ENCODE results near the gene SPATC1L.

Gene SPATC1L

GRCh38 chr21:46112725-46113215 lies 71.5 kb downstream of the SPATC1L start:
- no peak overlapping the region for H4K8ac ChIP-seq (ENCODE audit: low read length)
- H2BK15ac ChIP-seq (ENCODE audit: low read depth, poor library complexity, severe bottlenecking) = no peak overlapping the region
- no peak overlapping the region for H3K27ac ChIP-seq (ENCODE audit: low read length, poor library complexity, severe bottlenecking)
- peaks cover 79 to 93% of the 10 kb centered on the region in 2 experiments for H3K36me3 ChIP-seq (ENCODE audit: control insufficient read depth in 1 of 2, insufficient read depth in 2 of 2, low read depth in 1 of 2, low read length in 2 of 2)
- H2BK12ac ChIP-seq (ENCODE audit: low read length in 2 of 2) = no peak overlapping the region
- no peak overlapping the region for H3K4ac ChIP-seq (ENCODE audit: low read depth in 1 of 2, low read length in 2 of 2)
- H2BK5ac ChIP-seq (ENCODE audit: low read depth, low read length, poor library complexity, severe bottlenecking) = no peak overlapping the region
- no peak overlapping the region for H3K23ac ChIP-seq (ENCODE audit: low read length in 2 of 2)
- no peak overlapping the region for H3K18ac ChIP-seq (ENCODE audit: low read depth in 1 of 2, low read length in 2 of 2)
- no peaks in the 10 kb centered on the region for H3K27me3 ChIP-seq (ENCODE audit: control insufficient read depth in 1 of 2, insufficient read depth in 1 of 2, low read length in 2 of 2)
- peaks cover 8% of the 10 kb centered on the region for H3K9me3 ChIP-seq (ENCODE audit: control insufficient read depth, low read length)
- H3K14ac ChIP-seq (ENCODE audit: low read length in 2 of 2) = no peak overlapping the region
- H2AK5ac ChIP-seq (ENCODE audit: low read length, severe bottlenecking) = no peak overlapping the region
- H3K4me3 ChIP-seq (ENCODE audit: insufficient read depth in 1 of 2, low read depth in 1 of 2, low read length in 2 of 2) = no peak overlapping the region
- H3K9ac ChIP-seq (ENCODE audit: low read length) = no peak overlapping the region
- no peak overlapping the region for H4K91ac ChIP-seq (ENCODE audit: low read length)
- 97% methylated on average over 20 of the region's 20 CpGs for WGBS
- no peak overlapping the region for H3K4me2 ChIP-seq (ENCODE audit: low read length, poor library complexity, severe bottlenecking)
- no peak for DNase-seq
- H3K4me1 ChIP-seq (ENCODE audit: control insufficient read depth, insufficient read depth, low read depth, low read length) = peaks cover 19% of the 10 kb centered on the region
- H2BK120ac ChIP-seq (ENCODE audit: low read depth, low read length) = no peak overlapping the region
- H3K79me1 ChIP-seq (replicated peaks; ENCODE audit: low read length, poor library complexity, severe bottlenecking) = peaks cover 28% of the 10 kb centered on the region
- no peak overlapping the region for H2AFZ ChIP-seq (ENCODE audit: low read depth, low read length)

- Histone ChIP-seq H2AK5ac (ENCODE audit: low read length, severe bottlenecking) (no peak overlapping the region), H3K4me3 (ENCODE audit: insufficient read depth in 1 of 2, low read depth in 1 of 2, low read length in 2 of 2) (no peak overlapping the region), H3K14ac (ENCODE audit: low read length in 2 of 2) (no peak overlapping the region), H2BK15ac (ENCODE audit: low read depth, poor library complexity, severe bottlenecking) (peak overlapping the region; percentile 12), H3K4me2 (ENCODE audit: low read length, poor library complexity, severe bottlenecking) (no peak overlapping the region), H2BK120ac (ENCODE audit: low read depth, low read length) (no peak overlapping the region), H4K91ac (ENCODE audit: low read length) (peak overlapping the region; percentile 53), H3K9me3 (ENCODE audit: control insufficient read depth, low read length) (peaks cover 8% of the 10 kb centered on the region), H3K4ac (ENCODE audit: low read depth in 1 of 2, low read length in 2 of 2) (no peak overlapping the region), H3K18ac (ENCODE audit: low read depth in 1 of 2, low read length in 2 of 2) (peak overlapping the region in 1 of 2 experiments; percentile 6), H3K4me1 (ENCODE audit: control insufficient read depth, insufficient read depth, low read depth, low read length) (peaks cover 18% of the 10 kb centered on the region), H4K8ac (ENCODE audit: low read length) (no peak overlapping the region), H3K79me1 (replicated peaks; ENCODE audit: low read length, poor library complexity, severe bottlenecking) (peaks cover 26% of the 10 kb centered on the region), H2BK12ac (ENCODE audit: low read length in 2 of 2) (no peak overlapping the region), H2BK5ac (ENCODE audit: low read depth, low read length, poor library complexity, severe bottlenecking) (no peak overlapping the region), H3K9ac (ENCODE audit: low read length) (no peak overlapping the region), H3K36me3 (ENCODE audit: control insufficient read depth in 1 of 2, insufficient read depth in 2 of 2, low read depth in 1 of 2, low read length in 2 of 2) (peaks cover 72 to 93% of the 10 kb centered on the region in 2 experiments), H3K27me3 (ENCODE audit: control insufficient read depth in 1 of 2, insufficient read depth in 1 of 2, low read length in 2 of 2) (no peaks in the 10 kb centered on the region), H3K27ac (ENCODE audit: low read length, poor library complexity, severe bottlenecking) (no peak overlapping the region), H2AFZ (ENCODE audit: low read depth, low read length) (no peak overlapping the region), H3K23ac (ENCODE audit: low read length in 2 of 2) (no peak overlapping the region)
- WGBS = 98% methylated on average over 69 of the region's 69 CpGs
- DNase-seq = no peak
Observed at GRCh38 chr21:46111857-46112724, 72.2 kb downstream of the SPATC1L start.

- H2BK5ac ChIP-seq (ENCODE audit: low read depth, low read length, poor library complexity, severe bottlenecking) = no peak overlapping the region
- no peak overlapping the region for H2BK120ac ChIP-seq (ENCODE audit: low read depth, low read length)
- H3K36me3 ChIP-seq (ENCODE audit: control insufficient read depth in 1 of 2, insufficient read depth in 2 of 2, low read depth in 1 of 2, low read length in 2 of 2) = peaks cover 63 to 93% of the 10 kb centered on the region in 2 experiments
- H3K4me1 ChIP-seq (ENCODE audit: control insufficient read depth, insufficient read depth, low read depth, low read length) = peaks cover 11% of the 10 kb centered on the region
- no peak overlapping the region for H2BK15ac ChIP-seq (ENCODE audit: low read depth, poor library complexity, severe bottlenecking)
- no peak overlapping the region for H3K27ac ChIP-seq (ENCODE audit: low read length, poor library complexity, severe bottlenecking)
- no peak overlapping the region for H3K23ac ChIP-seq (ENCODE audit: low read length in 2 of 2)
- no peak overlapping the region for H4K91ac ChIP-seq (ENCODE audit: low read length)
- no peak overlapping the region for H2AK5ac ChIP-seq (ENCODE audit: low read length, severe bottlenecking)
- no peak overlapping the region for H3K14ac ChIP-seq (ENCODE audit: low read length in 2 of 2)
- H3K9ac ChIP-seq (ENCODE audit: low read length) = peak overlapping the region; percentile 52
- H3K4ac ChIP-seq (ENCODE audit: low read depth in 1 of 2, low read length in 2 of 2) = no peak overlapping the region
- no peak overlapping the region for H3K4me2 ChIP-seq (ENCODE audit: low read length, poor library complexity, severe bottlenecking)
- no peak for DNase-seq
- H3K79me1 ChIP-seq (replicated peaks; ENCODE audit: low read length, poor library complexity, severe bottlenecking) = peaks cover 24% of the 10 kb centered on the region
- no peak overlapping the region for H3K18ac ChIP-seq (ENCODE audit: low read depth in 1 of 2, low read length in 2 of 2)
- H3K4me3 ChIP-seq (ENCODE audit: insufficient read depth in 1 of 2, low read depth in 1 of 2, low read length in 2 of 2) = no peak overlapping the region
- no peak overlapping the region for H2BK12ac ChIP-seq (ENCODE audit: low read length in 2 of 2)
- H4K8ac ChIP-seq (ENCODE audit: low read length) = peak overlapping the region; percentile 8
- no peak overlapping the region for H2AFZ ChIP-seq (ENCODE audit: low read depth, low read length)
- no peaks in the 10 kb centered on the region for H3K27me3 ChIP-seq (ENCODE audit: control insufficient read depth in 1 of 2, insufficient read depth in 1 of 2, low read length in 2 of 2)
- H3K9me3 ChIP-seq (ENCODE audit: control insufficient read depth, low read length) = peaks cover 8% of the 10 kb centered on the region
- 96% methylated on average over 12 of the region's 12 CpGs for WGBS
Observed at GRCh38 chr21:46111193-46111571, 73.1 kb downstream of the SPATC1L start.
